Cortex of kidney (tissue), 1 donor: ENCODE results near the gene GALT.
"Not testable (repeated sequence)": the region's sequence is repeated elsewhere in the genome, so short reads cannot be mapped to it uniquely, and the experiment has no call there.

Experiments used
- DNase-seq: peaks from one replicate; lab custom pipeline; 2025; lab: John Stamatoyannopoulos, UW

Gene GALT

DNA sequence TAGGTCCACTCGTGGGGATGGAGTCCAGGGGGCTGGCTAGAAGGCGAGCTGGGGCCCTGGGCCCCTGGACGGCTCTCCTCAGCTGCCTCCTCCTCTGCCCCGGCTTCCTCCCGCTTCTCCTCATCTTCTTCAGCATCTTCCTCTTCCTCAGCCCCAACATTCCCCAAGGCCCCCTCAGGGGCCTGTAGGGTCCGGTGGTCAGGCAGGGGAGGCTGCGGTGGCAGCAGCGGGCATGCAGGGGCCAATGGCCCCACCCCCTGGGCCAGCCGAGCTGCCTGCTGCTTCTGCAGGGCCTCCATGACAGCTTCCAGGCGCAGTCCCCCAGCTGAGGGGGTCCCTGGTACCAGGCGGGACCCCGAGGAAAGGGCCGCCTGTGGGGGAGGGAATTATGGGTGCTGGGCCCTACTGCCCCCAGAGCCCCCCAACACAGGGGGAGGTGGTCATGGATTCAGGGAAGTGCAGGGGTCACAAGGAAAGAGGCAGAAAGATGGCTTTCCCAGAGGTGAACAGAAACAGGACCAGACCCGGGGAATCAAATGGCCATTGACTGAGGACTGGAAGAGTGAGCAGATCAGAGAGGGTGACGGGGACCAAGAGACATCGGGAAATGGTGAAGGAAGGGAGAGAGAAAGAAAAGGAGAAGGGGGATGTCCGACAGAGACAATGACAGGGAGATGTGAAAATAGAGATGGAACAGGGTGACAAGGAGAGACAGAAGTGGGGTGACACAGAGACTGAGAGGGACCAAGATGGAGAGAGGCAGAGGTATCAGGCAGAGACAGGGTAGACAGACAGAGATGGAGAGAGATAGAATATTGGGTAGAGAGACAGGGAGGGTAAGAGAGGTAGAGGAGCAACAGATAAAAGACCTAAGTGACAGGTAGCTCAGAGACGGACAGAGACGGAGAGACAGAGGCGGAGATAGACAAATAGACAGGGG lies 18.5 kb upstream of the GALT start:
- DNase-seq, result no peak

DNA sequence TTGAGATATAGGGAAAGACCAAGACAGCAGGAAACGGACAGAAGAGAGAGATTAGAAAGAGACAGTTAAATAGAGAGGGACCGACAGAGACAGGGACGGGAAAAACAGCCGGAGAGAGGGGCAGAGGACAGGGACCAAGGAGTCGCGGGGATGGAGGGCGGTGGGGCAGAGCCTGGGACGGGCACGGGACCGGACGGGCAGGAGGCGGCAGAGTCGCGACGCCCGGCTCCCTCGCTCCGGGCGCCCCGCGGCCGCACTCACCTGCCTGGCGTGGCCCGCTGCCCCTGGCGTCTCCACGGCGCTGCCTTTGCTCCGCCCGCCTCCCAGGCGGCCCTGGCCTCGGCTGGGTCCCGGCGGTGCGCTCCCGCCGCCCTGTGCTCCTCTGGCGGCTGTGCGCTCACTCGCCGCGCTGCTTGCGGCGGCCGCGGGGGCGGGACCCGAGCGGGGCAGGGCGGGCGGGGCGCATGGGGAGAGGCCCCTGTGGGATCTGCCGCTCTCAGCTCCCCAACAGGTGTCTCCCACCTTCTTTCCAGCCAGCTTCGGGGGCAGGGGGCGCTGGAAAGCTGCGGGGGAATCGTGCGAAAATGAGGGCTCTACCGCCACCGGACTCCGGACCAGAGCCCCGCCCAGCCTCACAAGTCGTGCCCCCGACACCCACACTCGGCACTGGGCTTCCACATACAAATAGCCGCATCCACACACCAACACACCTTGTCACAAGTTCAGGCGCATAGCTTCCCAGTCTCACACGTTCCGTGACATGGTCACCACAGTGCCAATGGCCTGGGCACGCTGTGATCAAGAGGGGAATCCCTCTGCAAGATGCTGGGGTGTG lies 17.6 kb upstream of the GALT start, which contains the start of gene ARID3C:
Gene ARID3C, minus strand, starts transcription at position 411 of the 835 bp plus-strand sequence. CDS start 1,052 bp downstream, outside the sequence.
- DNase-seq, result no peak

DNA sequence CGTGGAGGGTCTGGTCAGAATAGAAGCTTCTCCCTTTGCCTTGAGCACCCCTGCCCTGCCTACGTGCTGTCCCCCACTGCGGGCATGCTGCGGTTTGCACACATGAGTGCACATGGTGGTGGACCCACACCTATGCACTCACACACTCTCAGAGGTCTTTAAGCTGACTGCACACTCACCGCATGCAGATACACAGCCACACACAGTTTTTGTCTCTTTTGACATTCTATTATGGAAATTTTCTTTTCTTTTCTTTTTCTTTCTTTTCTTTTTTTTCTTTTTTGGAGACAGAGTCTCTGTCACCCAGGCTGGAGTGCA lies 17.0 kb upstream of the GALT start:
- no peak for DNase-seq

GRCh38 chr9:34630402-34631154 lies 15.9 kb upstream of the GALT start:
- DNase-seq, result no peak

- DNase-seq, result no peak
Observed at GRCh38 chr9:34633166-34633565, 13.3 kb upstream of the GALT start.

GRCh38 chr9:34633851-34634550 lies 12.5 kb upstream of the GALT start:
- no peak for DNase-seq

DNA sequence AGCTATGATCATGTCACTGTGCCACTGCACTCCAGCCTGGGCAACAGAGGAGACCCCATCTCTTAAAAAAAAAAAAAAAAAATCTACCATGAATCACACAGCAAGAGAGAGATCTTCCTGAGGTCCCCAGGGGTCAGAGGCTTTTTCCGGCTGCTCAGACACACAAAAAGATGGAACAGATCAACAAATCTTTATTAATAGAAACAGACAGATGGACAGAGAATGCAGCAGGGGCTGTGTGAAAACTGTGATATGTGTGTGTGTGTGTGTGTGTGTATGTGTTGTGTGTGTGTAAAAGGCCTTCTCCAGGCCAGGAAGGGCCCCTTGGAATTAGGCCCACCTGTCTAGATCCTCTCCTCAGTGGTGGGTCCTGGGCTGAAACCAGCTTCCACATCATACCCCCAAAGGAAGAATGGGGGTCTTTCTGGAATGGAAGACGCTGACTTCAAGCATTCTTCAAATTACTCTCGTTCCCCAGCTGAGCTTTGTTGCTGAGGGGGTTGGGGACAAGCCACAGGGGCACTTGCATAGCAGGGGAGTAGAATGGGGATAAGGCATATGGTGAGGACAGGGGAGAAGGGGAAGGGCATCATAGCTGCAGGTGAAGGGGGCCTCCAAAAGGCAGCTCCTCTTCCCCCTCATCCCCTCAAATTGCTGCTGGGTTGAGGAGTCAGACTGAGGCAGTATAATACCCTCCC lies 11.8 kb upstream of the GALT start:
- no peak for DNase-seq

- DNase-seq, result no peak
Observed at GRCh38 chr9:34635556-34635955, 10.9 kb upstream of the GALT start.

GRCh38 chr9:34636791-34637355 lies 9.6 kb upstream of the GALT start:
- DNase-seq, result no peak

DNA sequence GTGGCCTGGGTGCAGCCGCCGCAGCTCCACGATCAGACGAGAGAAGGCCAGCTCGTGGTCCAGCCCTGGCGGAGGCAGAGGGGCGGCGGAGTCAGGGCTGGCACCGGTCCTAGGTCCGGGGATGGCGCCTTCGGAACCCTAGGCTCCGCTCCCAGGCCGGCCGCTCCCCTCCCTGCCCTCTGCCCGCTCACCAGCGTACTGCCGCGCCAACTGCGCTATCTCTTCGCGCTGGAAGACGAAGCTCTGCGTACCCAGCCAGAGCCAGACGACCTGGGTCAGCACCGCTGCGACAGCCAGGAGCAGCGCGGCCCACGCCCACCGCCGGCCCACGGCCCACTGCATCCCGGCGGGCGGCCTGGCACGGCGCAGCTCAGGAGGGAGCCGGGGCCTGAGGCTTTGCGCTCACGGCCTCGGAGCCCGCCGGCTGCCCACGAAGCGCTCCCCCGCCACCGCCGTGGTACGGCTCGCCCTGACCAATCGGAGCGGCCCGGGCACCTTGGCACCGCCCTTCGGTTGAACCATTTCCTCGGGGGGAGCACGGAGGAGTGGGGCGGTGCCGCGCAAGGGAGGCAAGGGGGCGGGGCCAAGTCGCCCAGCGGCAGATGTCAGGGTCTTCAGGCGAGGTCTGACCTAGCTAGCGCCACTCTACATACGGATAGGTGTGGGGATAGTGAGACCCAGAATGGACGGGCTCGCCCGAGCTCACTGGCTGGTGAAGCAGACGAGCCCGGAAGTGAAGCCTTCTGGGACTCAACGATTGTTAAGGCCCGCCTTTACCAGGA lies 8.9 kb upstream of the GALT start, which contains the start of gene SIGMAR1:
Gene SIGMAR1, minus strand, starts transcription at position 432 of the 782 bp plus-strand sequence. Its CDS starts 90 bp downstream, at position 342.
- DNase-seq, result peak; percentile 43

DNA sequence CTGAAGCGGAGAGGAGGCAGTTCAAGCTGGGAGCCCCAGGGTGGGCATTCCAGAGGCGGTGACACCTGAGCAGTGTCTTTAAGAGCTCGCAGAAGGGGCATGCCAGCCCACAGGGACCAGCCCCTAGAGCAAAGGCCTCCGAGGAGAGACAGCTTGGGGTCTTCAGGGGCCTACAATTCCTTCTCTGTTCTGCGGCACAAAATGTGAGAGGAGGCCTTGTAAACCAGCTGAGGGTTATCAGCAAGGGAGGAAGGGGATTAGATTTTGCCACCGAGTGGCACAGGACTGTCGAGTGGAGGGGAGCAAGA lies 8.4 kb upstream of the GALT start:
- DNase-seq, result no peak

DNA sequence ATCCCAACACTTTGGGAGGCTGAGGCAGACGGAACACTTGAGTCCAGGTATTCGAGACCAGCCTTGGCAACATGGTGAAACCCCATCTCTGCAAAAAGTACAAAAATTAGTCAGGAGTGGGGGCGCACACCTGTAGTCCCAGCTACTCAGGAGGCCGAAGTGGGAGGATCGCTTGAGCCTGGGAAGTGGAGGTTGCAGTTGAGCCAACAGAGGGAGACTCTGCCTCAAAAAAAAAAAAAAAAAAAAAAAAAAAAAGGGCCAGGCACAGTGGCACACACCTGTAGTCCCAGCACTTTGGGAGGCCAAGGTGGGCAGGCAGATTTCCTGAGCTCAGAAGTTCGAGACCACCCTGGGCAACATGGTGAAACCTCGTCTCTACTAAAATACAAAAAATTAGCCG lies 7.2 kb upstream of the GALT start:
- DNase-seq, result not testable (repeated sequence)

DNA sequence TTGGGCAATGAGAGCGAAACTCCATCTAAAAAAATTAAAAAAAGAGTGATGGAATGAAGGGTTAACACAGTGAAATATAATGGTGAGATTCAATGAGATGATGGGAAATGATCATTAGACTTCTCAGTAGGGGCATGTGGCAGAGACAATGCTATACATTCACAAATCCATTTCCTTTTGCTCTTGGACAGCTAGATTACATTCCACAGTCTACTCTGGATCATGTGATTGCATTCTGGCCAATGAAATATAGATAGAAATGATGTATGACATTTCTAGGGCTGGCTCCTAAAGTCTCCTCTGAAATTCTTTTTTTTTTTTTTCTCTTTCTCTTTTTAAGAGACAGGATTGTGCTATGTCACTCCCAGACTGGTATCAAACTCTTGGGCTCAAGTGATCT lies 3.8 kb upstream of the GALT start:
- no peak for DNase-seq

- no peak for DNase-seq
Observed at GRCh38 chr9:34644766-34645314, 1.6 kb upstream of the GALT start.

DNA sequence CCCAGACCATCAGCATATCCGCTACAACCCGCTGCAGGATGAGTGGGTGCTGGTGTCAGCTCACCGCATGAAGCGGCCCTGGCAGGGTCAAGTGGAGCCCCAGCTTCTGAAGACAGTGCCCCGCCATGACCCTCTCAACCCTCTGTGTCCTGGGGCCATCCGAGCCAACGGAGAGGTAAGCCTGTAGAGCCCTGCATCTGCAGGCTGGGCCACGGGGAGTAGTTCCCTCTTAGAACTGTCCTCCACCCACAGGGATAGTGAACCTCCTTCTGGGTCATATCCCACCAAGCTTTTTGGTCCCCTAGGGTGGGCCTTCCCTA lies 569 bp downstream of the GALT start:
- no peak for DNase-seq

- no peak for DNase-seq
Observed at GRCh38 chr9:34647651-34648050, 1.2 kb downstream of the GALT start.

- no peak for DNase-seq
Observed at GRCh38 chr9:34648673-34649072, 2.2 kb downstream of the GALT start.

GRCh38 chr9:34650816-34651215 lies 4.3 kb downstream of the GALT start:
- DNase-seq, result no peak

DNA sequence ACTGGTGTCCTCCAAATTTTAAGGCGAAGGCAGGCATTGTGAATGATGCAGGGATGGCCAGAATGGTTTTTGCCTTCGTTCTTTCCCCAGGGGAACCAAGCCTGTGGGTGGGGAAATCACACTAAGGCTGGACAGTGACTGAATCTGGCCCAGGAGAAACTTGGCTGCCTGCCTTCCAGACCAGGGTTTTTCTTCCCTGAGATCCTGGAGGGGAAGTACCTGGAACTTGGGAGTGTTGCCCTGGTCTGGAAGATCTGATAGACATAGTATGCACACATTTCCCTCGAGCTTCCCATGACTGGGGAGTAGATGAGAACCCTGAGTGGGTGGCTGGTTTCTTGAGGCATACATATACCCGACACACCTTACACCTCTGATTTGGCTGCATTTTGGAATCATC lies 4.8 kb downstream of the GALT start:
- no peak for DNase-seq
